Gastroesophageal sphincter (tissue), 4 donors: ENCODE measurements around the gene C12orf75. TPM values are rescaled to one million over a fixed set of nuclear protein-coding genes. Genes with fewer than 3 reads are reported as not detected.

ENCODE experiments used
- ATAC-seq: fragments of 150-250 bp; one replicate; pipeline ENCODE4 v1.9.1; 2016; ENCODE audit warnings: mild to moderate bottlenecking, moderate library complexity
- H3K27ac ChIP-seq, 4 donors: fragments of 200-600 bp; sonication (generic) in 3 of 4; 1 replicate in 3 of 4; 2 replicates in 1 of 4; pipeline ENCODE4 v1.5.1; 2016 to 2019
- H3K27me3 ChIP-seq: fragments of 200-600 bp; sonication (generic); one replicate; pipeline ENCODE4 v1.5.1; 2019
- H3K36me3 ChIP-seq, 2 donors: fragments of 200-600 bp; sonication (generic); one replicate each; pipeline ENCODE4 v1.5.1; 2019; ENCODE audit warnings: control low read depth in 1 of 2
- H3K4me1 ChIP-seq, 3 donors: fragments of 200-600 bp; sonication (generic); 1 replicate in 2 of 3; 2 replicates in 1 of 3; pipeline ENCODE4 v1.5.1; 2016 to 2019; ENCODE audit warnings: control low read depth in 2 of 3
- H3K4me3 ChIP-seq, 2 donors: fragments of 200-600 bp; sonication (generic); one replicate each; pipeline ENCODE4 v1.5.1; 2019; ENCODE audit warnings: mild to moderate bottlenecking in 1 of 2, moderate library complexity in 1 of 2
- H3K9me3 ChIP-seq, 3 donors: fragments of 200-600 bp; sonication (generic); one replicate each; pipeline ENCODE4 v1.5.1; 2017 to 2019; ENCODE audit warnings: control low read depth in 2 of 3
- CTCF ChIP-seq, 4 experiments: fragments of 200-600 bp in 2 of 4; fragments of 450-650 bp in 2 of 4; sonication (generic) in 1 of 4; IDR thresholded peaks; one replicate each; pipeline ENCODE4 v1.5.1; 2017 to 2019; ENCODE audit warnings: antibody characterized with exemption in 4 of 4, mild to moderate bottlenecking in 2 of 4, moderate library complexity in 2 of 4
- EP300 ChIP-seq: sonication (generic); formaldehyde crosslinking; IDR thresholded peaks from one replicate; pipeline ENCODE4 v1.6.1; 2017; ENCODE audit warnings: antibody characterized with exemption, mild to moderate bottlenecking
- POLR2A ChIP-seq, 2 donors: fragments of 450-650 bp; IDR thresholded peaks; one replicate each; pipeline ENCODE4 v1.6.1; 2017; ENCODE audit warnings: antibody characterized with exemption in 2 of 2, mild to moderate bottlenecking in 2 of 2, moderate library complexity in 1 of 2
- POLR2AphosphoS5 ChIP-seq: sonication (generic); formaldehyde crosslinking; IDR thresholded peaks from one replicate; pipeline ENCODE4 v1.6.1; 2017; ENCODE audit warnings: antibody characterized with exemption
- WGBS, 2 donors: methylation state at CpG; one replicate each; pipeline ENCODE4 v1.1.5; 2018; ENCODE audit warnings: low coverage in 1 of 2; 5-methylcytosine and 5-hydroxymethylcytosine counted together
- total RNA-seq, 4 donors: library from RNA; depleted of rRNA; stranded (reverse); fragments of >200 nt; gene quantifications; one replicate each; pipeline ENCODE4 v1.1.0, GENCODE V29; 2016

C12orf75 gene
- total RNA-seq, 4 donors from 2014 or later: 1.9 to 4.3 (median 2.2) TPM; not detected in 1

GRCh38 chr12:105409801-105410471 lies 79.4 kb downstream of the C12orf75 start:
- H3K9me3 ChIP-seq: no peaks in the 10 kb centered on the region
- peaks cover 12% of the 10 kb centered on the region for H3K27me3 ChIP-seq
- H3K4me3 ChIP-seq: no peak overlapping the region
- ATAC-seq: peak; percentile 63
- 30 to 36% methylated on average over 7 to 8 of the region's 8 CpGs for WGBS, 2 donors
- H3K36me3 ChIP-seq: no peaks in the 10 kb centered on the region
- H3K27ac ChIP-seq: no peak overlapping the region
- peaks cover 0 to 8% (median 0%) of the 10 kb centered on the region in 3 donors for H3K4me1 ChIP-seq
- TF ChIP-seq EP300 (no peak), POLR2AphosphoS5 (no peak), POLR2A (IDR thresholded peaks at IDR 0.05) (no peak), CTCF (IDR thresholded peaks at IDR 0.05) (no peak)

- H3K4me1 ChIP-seq: peaks cover 0 to 8% (median 0%) of the 10 kb centered on the region in 3 donors
- no peaks in the 10 kb centered on the region for H3K9me3 ChIP-seq
- H3K27ac ChIP-seq: no peak overlapping the region
- H3K36me3 ChIP-seq: no peaks in the 10 kb centered on the region
- TF ChIP-seq CTCF (IDR thresholded peaks at IDR 0.05) (no peak), POLR2AphosphoS5 (no peak)
- no peak overlapping the region for H3K4me3 ChIP-seq
- H3K27me3 ChIP-seq: peaks cover 12% of the 10 kb centered on the region
- 74 to 84% methylated on average over 5 to 7 of the region's 7 CpGs for WGBS, 2 donors
- ATAC-seq: no peak
These were observed 83.5 kb downstream of the C12orf75 start for GRCh38 chr12:105413911-105414487.

- Histone ChIP-seq H3K9me3 (no peaks in the 10 kb centered on the region), H3K27me3 (no peaks in the 10 kb centered on the region), H3K4me1 (no peaks in the 10 kb centered on the region), H3K4me3 (no peak overlapping the region), H3K27ac (no peak overlapping the region), H3K36me3 (no peaks in the 10 kb centered on the region)
- TF ChIP-seq POLR2AphosphoS5: no peak
- no peak for TF ChIP-seq POLR2A (IDR thresholded peaks at IDR 0.05)
- TF ChIP-seq CTCF (IDR thresholded peaks at IDR 0.05): no peak
- no peak for TF ChIP-seq EP300
- no peak for ATAC-seq
- 0 to 61% methylated on average over 1 to 4 of the region's 4 CpGs for WGBS, 2 donors
These were observed 87.2 kb downstream of the C12orf75 start for GRCh38 chr12:105417732-105418131.

GRCh38 chr12:105418229-105418628 lies 87.7 kb downstream of the C12orf75 start:
- Histone ChIP-seq H3K9me3 (no peaks in the 10 kb centered on the region), H3K4me1 (no peaks in the 10 kb centered on the region), H3K4me3 (no peak overlapping the region), H3K27me3 (no peaks in the 10 kb centered on the region), H3K36me3 (no peaks in the 10 kb centered on the region), H3K27ac (no peak overlapping the region)
- 58 to 76% methylated on average over 2 of the region's 5 CpGs for WGBS, 2 donors
- ATAC-seq: no peak
- no peak for TF ChIP-seq EP300
- TF ChIP-seq POLR2AphosphoS5: no peak
- no peak for TF ChIP-seq CTCF (IDR thresholded peaks at IDR 0.05)
- TF ChIP-seq POLR2A (IDR thresholded peaks at IDR 0.05): no peak

GRCh38 chr12:105418821-105419291 lies 88.4 kb downstream of the C12orf75 start:
- 54 to 80% methylated on average over 3 to 7 of the region's 7 CpGs for WGBS, 2 donors
- no peaks in the 10 kb centered on the region for H3K4me1 ChIP-seq
- ATAC-seq: no peak
- TF ChIP-seq POLR2A (IDR thresholded peaks at IDR 0.05) (no peak), EP300 (no peak), CTCF (IDR thresholded peaks at IDR 0.05) (no peak), POLR2AphosphoS5 (no peak)
- no peaks in the 10 kb centered on the region for H3K9me3 ChIP-seq
- no peaks in the 10 kb centered on the region for H3K36me3 ChIP-seq
- H3K4me3 ChIP-seq: no peak overlapping the region
- no peak overlapping the region for H3K27ac ChIP-seq
- no peaks in the 10 kb centered on the region for H3K27me3 ChIP-seq
